ENCODE results near the gene SEMA4D.
A peak's percentile ranks its signal among the peaks of the same experiment; 100 is the strongest.

DNA sequence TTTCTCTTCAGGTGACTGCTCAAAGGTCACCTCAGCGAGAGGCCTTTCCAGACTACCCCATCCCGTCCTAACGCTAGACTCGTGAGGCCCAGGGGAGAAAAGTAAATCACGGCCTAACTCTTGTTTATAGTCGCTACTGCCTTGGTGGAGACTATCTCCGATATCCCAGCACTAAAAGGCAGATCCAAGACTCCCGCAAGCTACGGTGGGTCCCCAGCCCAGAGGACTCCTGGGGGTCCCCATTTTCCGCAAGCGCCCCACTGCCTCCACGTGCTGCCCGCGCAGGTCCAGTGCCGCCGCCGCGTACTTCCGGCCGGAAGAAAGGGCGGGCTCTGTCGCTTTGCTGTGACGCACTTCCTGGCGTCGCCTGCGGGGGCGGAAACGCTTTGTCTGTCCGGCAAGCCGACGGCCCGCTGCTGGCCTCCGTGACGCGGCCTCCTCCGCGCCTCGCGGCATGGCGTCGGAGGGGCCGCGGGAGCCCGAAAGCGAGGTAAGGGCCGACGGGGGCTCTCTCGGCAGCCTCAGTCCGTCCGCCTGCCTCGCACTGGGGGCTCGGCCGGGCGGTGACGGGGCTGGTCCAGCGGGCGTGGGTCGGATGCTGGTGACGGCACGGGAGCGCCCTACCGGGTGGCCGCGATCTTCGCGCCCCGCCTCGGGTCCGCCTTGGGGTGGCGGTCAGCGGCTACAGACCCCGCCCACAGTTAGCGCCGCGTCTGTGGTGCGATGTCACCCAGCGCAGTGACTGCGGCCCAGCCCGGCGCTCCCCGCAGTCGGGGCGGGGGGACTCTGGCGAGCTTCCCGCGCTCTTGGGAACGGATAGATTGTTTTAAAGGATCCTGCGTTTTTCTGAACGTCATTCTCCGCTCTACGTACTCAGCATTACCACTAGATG is 179.5 kb downstream of the SEMA4D start, which contains the start of gene SECISBP2:
- TF ChIP-seq, protein P1, sequence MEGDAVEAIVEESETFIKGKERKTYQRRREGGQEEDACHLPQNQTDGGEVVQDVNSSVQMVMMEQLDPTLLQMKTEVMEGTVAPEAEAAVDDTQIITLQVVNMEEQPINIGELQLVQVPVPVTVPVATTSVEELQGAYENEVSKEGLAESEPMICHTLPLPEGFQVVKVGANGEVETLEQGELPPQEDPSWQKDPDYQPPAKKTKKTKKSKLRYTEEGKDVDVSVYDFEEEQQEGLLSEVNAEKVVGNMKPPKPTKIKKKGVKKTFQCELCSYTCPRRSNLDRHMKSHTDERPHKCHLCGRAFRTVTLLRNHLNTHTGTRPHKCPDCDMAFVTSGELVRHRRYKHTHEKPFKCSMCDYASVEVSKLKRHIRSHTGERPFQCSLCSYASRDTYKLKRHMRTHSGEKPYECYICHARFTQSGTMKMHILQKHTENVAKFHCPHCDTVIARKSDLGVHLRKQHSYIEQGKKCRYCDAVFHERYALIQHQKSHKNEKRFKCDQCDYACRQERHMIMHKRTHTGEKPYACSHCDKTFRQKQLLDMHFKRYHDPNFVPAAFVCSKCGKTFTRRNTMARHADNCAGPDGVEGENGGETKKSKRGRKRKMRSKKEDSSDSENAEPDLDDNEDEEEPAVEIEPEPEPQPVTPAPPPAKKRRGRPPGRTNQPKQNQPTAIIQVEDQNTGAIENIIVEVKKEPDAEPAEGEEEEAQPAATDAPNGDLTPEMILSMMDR (IDR thresholded peaks at IDR 0.05): peak in 3 of 4 experiments; percentile 74 to 83 (median 74)
- TF ChIP-seq POLR2AphosphoS5 (IDR thresholded peaks at IDR 0.05) (peak; percentile 95), POLR2A (IDR thresholded peaks at IDR 0.05) (peak; percentile 90)

Data from prostate gland (tissue), 2 donors.